GM21367 (cell line): Measurements from ENCODE around the gene NUMB.

Experiments
- ATAC-seq: cut with Tn5 transposase; IDR thresholded peaks from one replicate; pipeline ENCODE4 v1.9.1; 2021; ENCODE audit not compliant: unreplicated experiment

NUMB gene

DNA sequence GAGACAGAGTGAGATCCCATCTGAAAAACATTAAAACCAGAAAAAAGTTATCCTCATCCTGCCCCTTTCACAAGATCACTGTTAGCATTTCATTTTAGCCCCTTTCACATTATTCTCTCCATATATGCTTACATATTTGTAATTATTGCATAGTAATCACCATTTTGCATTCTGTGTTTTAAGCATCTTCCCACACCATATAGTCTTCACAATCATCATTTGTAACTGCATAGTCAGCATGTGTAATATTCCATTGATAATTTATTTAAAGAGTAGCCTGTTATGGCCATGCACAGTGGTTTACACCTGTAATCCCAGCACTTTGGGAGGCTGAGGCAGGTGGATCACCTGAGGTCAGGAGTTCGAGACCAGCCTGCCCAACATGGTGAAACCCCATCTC is 209.2 kb downstream of the NUMB start:
- no peak for ATAC-seq

DNA sequence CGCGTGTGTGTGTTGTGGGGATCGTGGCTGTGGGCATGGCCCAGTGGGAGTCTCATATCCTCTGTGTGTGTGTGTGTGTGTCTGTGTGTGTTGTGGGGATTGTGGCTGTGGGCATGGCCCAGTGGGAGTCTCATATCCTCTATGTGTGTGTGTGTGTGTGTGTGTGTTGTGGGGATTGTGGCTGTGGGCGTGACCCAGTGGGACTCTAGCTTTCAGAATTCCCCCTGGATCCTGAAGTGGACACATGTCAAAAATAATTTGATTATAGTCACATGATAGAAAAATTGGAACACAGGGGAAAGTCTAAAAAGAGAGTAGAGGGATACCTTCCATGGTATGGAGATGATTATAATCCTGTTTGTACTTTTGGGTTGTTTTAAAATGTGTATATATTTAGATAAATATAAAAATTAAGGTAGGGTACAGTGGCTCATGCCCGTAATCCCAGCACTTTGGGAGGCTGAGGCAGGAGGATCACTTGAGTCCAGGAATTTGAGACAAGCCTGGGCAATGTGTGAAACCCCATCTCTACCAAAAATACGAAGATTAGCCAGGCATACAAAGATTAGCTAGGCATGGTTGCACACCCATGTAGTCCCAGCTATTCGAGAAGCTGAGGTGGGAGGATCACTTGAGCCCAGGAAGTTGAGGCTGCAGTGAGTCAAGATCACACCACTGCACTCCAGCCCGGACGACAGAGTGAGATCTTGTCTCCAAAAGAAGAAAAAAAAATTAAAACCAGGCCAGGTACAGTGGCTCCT is 210.1 kb downstream of the NUMB start:
- ATAC-seq, result no peak

DNA sequence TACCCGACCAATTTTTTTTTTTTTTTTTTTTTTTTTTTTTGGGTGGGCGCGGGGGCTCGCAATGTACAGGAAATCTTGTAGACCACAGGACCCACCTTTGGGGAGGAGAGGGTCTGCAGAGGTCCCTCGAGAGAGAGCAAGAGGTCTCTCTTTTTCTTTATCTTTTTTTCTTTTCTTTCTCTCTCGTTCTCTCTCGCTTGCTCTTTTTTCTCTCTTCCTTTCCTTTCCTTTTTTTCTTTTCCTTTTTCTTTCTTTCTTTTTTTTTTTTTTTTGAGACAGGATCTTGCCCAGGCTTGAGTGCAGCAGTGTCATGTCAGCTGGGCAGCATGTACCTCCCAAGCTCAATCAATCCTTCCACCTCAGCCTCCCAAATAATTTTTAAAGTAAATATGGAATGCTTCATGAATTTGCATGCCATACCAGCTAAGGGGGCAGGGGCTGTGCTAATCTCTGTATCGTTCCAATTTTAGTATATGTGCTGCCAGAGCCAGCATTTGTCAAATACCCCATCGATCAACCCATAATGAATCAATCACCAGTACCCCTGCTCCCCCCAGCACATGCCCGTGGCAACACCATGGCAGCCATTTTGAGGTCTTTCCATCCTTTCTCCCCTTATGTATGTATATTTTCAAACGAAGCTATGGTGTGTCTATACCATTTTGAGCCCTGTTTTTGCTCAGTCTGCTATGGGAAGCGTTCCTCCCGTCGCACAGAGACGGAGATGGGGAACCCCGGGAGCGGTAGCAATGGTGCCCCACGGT is 211.8 kb downstream of the NUMB start:
- ATAC-seq, result no peak

GRCh38 chr14:73245480-73246325 is 212.6 kb downstream of the NUMB start:
- ATAC-seq, result no peak

- no peak for ATAC-seq
Measured at GRCh38 chr14:73244541-73245290, 213.6 kb downstream of the NUMB start.

GRCh38 chr14:73243748-73244147 is 214.6 kb downstream of the NUMB start:
- no peak for ATAC-seq

DNA sequence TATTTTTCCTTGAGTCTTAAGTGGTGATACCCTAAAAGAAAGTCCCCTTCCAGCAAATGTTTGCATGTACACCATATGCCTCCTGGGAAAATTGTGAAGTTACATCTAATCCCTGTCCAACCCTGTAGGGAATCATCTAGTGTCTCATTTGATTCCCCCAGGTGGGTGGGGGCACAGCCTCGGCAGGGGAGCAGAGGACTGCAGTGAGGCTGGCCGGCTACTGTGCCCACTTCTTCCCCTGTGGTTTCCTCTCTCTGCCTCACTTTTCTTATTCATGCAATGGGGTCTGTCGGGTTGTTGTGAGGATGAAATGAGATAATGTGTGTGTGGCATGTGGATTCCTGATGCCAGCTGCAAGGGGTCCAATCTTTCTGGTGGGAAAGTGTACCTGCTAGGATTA is 215.0 kb downstream of the NUMB start:
- no peak for ATAC-seq

GRCh38 chr14:73242357-73242901 is 215.9 kb downstream of the NUMB start:
- no peak for ATAC-seq

DNA sequence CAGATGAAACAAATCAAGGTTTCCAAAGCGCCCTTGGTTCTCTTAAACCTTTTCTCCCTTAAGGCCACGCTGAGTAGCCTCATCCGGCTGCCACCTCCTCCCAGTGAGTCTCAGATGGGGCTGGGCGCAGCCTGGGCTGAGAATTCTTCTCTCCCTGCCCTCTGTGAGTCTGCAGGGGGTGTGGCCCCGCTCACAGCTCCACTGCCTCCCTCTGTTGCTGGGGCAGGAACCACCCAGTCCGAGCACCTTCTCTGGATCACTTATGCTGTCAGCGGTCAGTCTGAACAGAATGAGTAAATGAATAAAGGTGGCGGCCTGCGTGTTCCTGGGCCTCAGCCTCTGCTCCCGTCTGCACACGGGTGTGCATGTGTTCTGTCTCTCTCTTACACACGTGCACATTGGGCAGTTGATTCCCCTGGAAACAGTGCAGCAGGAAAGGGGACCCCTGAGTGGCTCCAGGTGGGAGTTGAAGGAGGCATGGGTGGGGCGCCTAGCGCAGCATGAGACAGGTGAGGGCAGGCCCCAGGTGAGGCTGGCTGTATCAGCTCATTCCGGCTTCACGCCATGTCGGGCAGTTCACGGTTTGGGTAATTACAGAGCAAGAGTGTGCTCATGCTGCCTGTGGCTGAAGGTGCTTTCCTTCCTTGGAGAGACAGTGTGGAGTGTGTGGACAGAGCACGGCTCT is 216.7 kb downstream of the NUMB start:
- no peak for ATAC-seq

GRCh38 chr14:73240816-73241480 is 217.4 kb downstream of the NUMB start:
- no peak for ATAC-seq

DNA sequence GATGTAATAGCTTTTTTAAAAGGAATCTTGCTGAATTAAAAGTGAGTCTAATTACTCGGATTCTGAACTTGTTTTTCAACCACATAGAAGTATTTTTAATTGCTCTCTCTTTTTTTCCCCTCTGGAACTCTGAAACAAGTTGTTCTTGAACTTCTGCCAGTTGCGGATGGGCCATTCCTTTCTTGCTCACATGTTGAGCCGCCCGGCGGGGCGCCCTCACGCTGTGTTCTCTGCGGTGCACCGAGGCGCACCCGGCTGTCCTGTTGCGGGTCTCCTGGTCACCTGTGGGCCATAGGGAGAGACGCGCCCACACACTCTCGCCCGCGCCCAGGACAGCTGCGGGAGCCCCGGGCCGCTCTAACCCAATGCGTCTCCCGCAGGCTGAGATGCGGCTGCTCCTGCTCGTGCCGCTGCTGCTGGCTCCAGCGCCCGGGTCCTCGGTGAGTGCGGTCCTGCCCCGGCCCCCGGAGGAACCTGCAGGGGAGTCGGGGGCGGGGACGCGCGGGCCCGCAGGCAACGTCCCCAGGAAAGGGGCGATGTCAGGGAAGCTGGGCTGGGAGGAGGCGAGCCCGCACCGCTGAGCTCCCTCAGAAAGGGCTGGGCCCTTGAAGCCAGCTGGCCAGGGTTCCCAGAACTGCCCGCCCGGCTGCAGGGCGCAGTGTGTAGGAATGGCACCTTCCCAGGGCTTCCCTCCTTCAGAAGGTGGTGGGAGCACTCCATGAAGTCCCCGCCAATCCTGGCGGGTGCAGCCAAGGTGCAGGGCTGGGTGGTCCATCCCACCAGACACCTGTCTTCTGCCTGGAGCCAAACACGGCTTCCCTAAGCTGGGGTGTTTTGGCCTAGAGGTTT is 218.7 kb downstream of the NUMB start:
- ATAC-seq, result no peak

DNA sequence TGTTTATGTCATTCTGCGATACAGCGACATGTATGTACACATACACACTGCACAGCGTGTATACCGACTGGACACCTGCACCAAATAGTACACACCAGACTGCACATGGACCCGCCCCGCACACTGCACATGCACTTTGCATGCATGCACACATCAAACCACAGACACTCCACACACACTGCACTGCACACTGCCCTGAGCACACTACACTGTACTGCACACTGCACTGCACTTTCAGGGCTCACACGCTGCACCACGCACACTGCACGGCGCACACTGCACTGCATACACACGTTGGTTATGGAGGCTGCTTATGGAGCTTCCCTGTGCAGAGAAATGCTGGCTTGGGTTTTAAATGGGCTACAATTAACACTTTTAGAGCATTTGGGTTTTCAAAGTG is 219.4 kb downstream of the NUMB start:
- no peak for ATAC-seq

- ATAC-seq, result no peak
Measured at GRCh38 chr14:73238424-73238852, 219.9 kb downstream of the NUMB start.

DNA sequence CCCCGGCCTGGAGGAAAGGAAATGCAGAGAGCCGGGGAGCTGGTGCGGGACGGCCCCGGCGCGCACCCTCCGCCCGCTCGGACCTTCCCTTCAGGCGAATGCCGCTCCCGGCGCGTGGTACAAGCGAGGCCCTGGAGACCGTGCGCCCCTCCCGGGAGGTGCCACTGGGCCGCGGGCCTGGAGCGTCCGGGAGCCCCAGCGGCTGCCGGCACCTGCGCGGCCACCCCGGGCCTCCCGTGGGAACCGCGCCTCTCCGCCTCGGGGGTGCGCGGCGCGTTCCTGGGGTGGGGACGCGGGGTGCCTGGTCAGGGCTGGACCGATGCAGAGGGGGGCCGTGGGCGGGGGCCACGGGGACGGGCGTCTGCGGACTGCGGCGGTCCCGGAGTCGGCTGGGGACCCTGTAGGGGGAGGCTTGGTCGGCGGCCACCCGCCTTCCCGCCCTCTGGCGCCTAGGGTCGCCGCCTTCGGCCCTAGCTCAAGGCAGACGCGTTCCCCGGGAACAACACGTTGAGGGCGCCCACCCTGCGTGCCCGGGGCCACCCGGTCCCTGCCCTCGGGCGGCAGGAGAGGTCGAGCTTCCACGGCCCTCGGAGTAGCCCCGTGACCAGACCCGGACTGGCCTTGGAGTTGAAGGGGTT is 220.4 kb downstream of the NUMB start:
- ATAC-seq, result no peak

DNA sequence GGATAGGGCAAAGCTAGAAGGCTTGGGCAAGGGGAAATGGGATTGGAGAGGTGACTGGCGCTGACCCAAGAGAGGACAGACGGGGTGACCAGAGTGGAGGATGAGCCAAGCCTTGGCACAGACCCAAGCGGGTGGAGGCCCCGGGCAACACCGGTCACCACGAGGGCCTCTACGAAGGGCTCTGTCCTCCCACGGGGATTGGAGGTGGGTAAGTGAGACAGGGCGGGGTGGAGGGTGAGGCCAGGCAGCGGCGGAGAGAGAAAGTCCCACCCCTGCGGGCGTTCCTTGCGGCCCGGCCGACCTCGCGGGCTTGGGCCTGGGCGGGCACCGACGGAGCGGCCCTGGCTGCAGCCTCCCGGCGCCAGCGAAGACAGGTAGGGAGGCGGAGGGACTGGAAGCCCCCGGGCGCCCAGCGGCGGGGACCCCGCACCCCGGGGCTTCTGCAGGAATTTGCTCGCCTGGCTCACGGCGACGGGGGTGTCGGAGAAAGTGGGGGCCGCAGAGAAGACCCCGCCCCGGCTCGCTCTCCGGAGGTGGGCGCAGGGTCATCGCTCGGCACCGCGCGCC is 221.0 kb downstream of the NUMB start, which contains the start of gene PAPLN:
TSS of gene PAPLN (plus strand) at position 288 of the 567 bp plus-strand sequence. CDS start 2,273 bp downstream, outside the sequence.
- no peak for ATAC-seq

DNA sequence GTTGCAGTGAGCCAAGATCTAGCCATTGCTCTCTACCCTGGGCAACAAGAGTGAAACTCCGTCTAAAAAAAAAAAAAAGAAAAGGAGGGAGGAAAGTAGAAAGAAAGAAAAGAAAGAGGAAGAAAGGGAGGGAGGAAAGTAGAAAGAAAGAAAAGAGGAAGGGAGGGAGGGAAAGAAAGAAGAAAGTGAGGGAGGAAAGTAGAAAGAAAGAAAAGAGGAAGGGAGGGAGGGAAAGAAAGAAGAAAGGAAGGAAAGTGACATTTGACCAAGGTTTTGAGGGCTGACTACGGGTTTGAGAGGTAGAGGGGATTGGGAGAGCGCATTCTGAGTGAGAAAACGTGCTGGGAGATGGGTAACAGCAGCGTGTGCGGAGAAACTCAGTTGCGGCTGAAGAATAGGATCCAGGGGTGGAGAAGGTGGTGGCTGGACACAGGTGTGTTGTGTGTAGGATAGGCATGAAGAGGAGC is 221.6 kb downstream of the NUMB start:
- no peak for ATAC-seq

GRCh38 chr14:73236157-73236556 is 222.2 kb downstream of the NUMB start:
- ATAC-seq, result no peak
